HUES48 (cell line): ENCODE results near the gene GCNT2.
"Not testable (repeated sequence)": the region's sequence is repeated elsewhere in the genome, so short reads cannot be mapped to it uniquely, and the experiment has no call there.

Experiments used
- H3K27ac ChIP-seq: one replicate; pipeline ENCODE4 v1.7.0; 2013; ENCODE audit warnings: low read depth, low read length, inconsistent platforms
- H3K27me3 ChIP-seq: 2 replicates; pipeline ENCODE4 v1.6.1; 2013; ENCODE audit warnings: mild to moderate bottlenecking, low read length; ENCODE audit not compliant: control insufficient read depth, insufficient read depth
- H3K36me3 ChIP-seq: 2 replicates; pipeline ENCODE4 v1.6.1; 2013; ENCODE audit warnings: low read length; ENCODE audit not compliant: control insufficient read depth, insufficient read depth
- H3K4me1 ChIP-seq: 2 replicates; pipeline ENCODE4 v1.6.1; 2013; ENCODE audit warnings: mild to moderate bottlenecking, low read length; ENCODE audit not compliant: control insufficient read depth, insufficient read depth
- H3K4me3 ChIP-seq: 2 replicates; pipeline ENCODE4 v1.5.1; 2013; ENCODE audit warnings: mild to moderate bottlenecking, low read depth, low read length
- H3K9ac ChIP-seq: 2 replicates; pipeline ENCODE4 v1.6.1; 2013; ENCODE audit warnings: mild to moderate bottlenecking, low read depth, low read length, moderate library complexity
- H3K9me3 ChIP-seq: 2 replicates; pipeline ENCODE4 v1.6.1; 2013; ENCODE audit warnings: low read length; ENCODE audit not compliant: control insufficient read depth, insufficient read depth

Gene GCNT2

GRCh38 chr6:10589983-10590382 lies 68.8 kb downstream of the GCNT2 start:
- peaks cover 64% of the 10 kb centered on the region for H3K4me1 ChIP-seq
- H3K4me3 ChIP-seq = no peak overlapping the region
- no peak overlapping the region for H3K9ac ChIP-seq
- H3K27me3 ChIP-seq = no peaks in the 10 kb centered on the region
- H3K36me3 ChIP-seq = no peaks in the 10 kb centered on the region; the same call in 1 of the 2 replicates
- no peak overlapping the region for H3K27ac ChIP-seq
- H3K9me3 ChIP-seq = no peaks in the 10 kb centered on the region

GRCh38 chr6:10591422-10592160 lies 70.4 kb downstream of the GCNT2 start:
- Histone ChIP-seq H3K9me3 (no peaks in the 10 kb centered on the region), H3K4me1 (peaks cover 61% of the 10 kb centered on the region), H3K9ac (0 out of 2 replicates have a peak overlapping the region, but pooled peaks have one; percentile 1), H3K27me3 (no peaks in the 10 kb centered on the region), H3K4me3 (peak overlapping the region; percentile 3; the same call in 1 of the 2 replicates), H3K27ac (peak overlapping the region; percentile 50), H3K36me3 (no peaks in the 10 kb centered on the region; the same call in 1 of the 2 replicates)

- Histone ChIP-seq H3K36me3 (no peaks in the 10 kb centered on the region), H3K27me3 (no peaks in the 10 kb centered on the region), H3K27ac (peak overlapping the region; percentile 91), H3K9me3 (no peaks in the 10 kb centered on the region), H3K9ac (peak overlapping the region; percentile 30), H3K4me1 (peaks cover 61% of the 10 kb centered on the region), H3K4me3 (no peak overlapping the region)
Measured at GRCh38 chr6:10595731-10596664, 74.8 kb downstream of the GCNT2 start.

- H3K36me3 ChIP-seq = no peaks in the 10 kb centered on the region
- H3K4me3 ChIP-seq = no peak overlapping the region
- H3K4me1 ChIP-seq = peaks cover 56% of the 10 kb centered on the region
- no peaks in the 10 kb centered on the region for H3K27me3 ChIP-seq
- no peaks in the 10 kb centered on the region for H3K9me3 ChIP-seq
- H3K27ac ChIP-seq = no peak overlapping the region
- no peak overlapping the region for H3K9ac ChIP-seq
Measured at GRCh38 chr6:10597499-10598001, 76.4 kb downstream of the GCNT2 start.

GRCh38 chr6:10598084-10598960 lies 77.2 kb downstream of the GCNT2 start:
- no peaks in the 10 kb centered on the region for H3K27me3 ChIP-seq
- H3K4me3 ChIP-seq = no peak overlapping the region
- peaks cover 57% of the 10 kb centered on the region for H3K4me1 ChIP-seq
- no peaks in the 10 kb centered on the region for H3K9me3 ChIP-seq
- H3K36me3 ChIP-seq = no peaks in the 10 kb centered on the region
- H3K9ac ChIP-seq = no peak overlapping the region
- H3K27ac ChIP-seq = no peak overlapping the region

- Histone ChIP-seq H3K4me3 (no peak overlapping the region), H3K9me3 (no peaks in the 10 kb centered on the region), H3K27ac (no peak overlapping the region), H3K9ac (no peak overlapping the region), H3K4me1 (peaks cover 51% of the 10 kb centered on the region), H3K27me3 (no peaks in the 10 kb centered on the region), H3K36me3 (no peaks in the 10 kb centered on the region)
Measured at GRCh38 chr6:10599046-10599445, 77.9 kb downstream of the GCNT2 start.

GRCh38 chr6:10600681-10601080 lies 79.5 kb downstream of the GCNT2 start:
- H3K27me3 ChIP-seq, H3K9ac ChIP-seq, H3K36me3 ChIP-seq, H3K9me3 ChIP-seq, H3K4me3 ChIP-seq, H3K27ac ChIP-seq: not testable (repeated sequence)
- H3K4me1 ChIP-seq = peaks cover 38% of the 10 kb centered on the region

- Histone ChIP-seq H3K4me3 (no peak overlapping the region), H3K27ac (no peak overlapping the region), H3K36me3 (peaks cover under 1% of the 10 kb centered on the region; the same call in 1 of the 2 replicates), H3K4me1 (peaks cover 21% of the 10 kb centered on the region), H3K9ac (no peak overlapping the region), H3K9me3 (no peaks in the 10 kb centered on the region), H3K27me3 (no peaks in the 10 kb centered on the region)
Measured at GRCh38 chr6:10603219-10603618, 82.1 kb downstream of the GCNT2 start.

GRCh38 chr6:10609038-10609437 lies 87.9 kb downstream of the GCNT2 start:
- Histone ChIP-seq H3K36me3 (peaks cover 8% of the 10 kb centered on the region; the same call in 1 of the 2 replicates), H3K4me3 (no peak overlapping the region), H3K9me3 (no peaks in the 10 kb centered on the region), H3K4me1 (peaks cover 18% of the 10 kb centered on the region), H3K27me3 (no peaks in the 10 kb centered on the region), H3K9ac (no peak overlapping the region), H3K27ac (no peak overlapping the region)

GRCh38 chr6:10610289-10610688 lies 89.1 kb downstream of the GCNT2 start:
- Histone ChIP-seq H3K9me3 (no peaks in the 10 kb centered on the region), H3K9ac (no peak overlapping the region), H3K4me1 (peaks cover 18% of the 10 kb centered on the region), H3K4me3 (no peak overlapping the region), H3K36me3 (peaks cover 8% of the 10 kb centered on the region; the same call in 1 of the 2 replicates), H3K27me3 (no peaks in the 10 kb centered on the region), H3K27ac (no peak overlapping the region)
